ENCODE measurements around the gene IMPDH1.
A peak's percentile ranks its signal among the peaks of the same experiment; 100 is the strongest.

Gene IMPDH1

DNA sequence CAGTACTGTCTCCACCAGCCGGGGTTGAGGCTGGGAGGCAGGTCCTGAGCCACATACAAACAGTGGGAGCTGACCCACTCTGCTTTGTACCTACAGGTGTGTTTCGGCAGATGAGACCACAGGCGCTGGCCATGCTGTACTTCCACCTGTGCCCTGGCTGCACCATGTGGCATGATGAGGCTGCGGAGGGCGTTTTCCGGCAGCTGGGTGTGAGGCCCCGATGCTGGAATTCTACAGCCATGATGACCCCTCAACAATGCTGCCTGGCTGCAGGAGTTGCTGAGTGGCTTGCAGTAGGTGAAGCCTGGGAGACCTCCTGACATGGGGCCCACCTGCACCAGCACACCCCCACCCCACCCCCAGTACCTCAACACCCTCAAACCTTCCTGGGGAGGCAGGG, 18.0 kb downstream of the IMPDH1 start:
- TF ChIP-seq, protein P1, sequence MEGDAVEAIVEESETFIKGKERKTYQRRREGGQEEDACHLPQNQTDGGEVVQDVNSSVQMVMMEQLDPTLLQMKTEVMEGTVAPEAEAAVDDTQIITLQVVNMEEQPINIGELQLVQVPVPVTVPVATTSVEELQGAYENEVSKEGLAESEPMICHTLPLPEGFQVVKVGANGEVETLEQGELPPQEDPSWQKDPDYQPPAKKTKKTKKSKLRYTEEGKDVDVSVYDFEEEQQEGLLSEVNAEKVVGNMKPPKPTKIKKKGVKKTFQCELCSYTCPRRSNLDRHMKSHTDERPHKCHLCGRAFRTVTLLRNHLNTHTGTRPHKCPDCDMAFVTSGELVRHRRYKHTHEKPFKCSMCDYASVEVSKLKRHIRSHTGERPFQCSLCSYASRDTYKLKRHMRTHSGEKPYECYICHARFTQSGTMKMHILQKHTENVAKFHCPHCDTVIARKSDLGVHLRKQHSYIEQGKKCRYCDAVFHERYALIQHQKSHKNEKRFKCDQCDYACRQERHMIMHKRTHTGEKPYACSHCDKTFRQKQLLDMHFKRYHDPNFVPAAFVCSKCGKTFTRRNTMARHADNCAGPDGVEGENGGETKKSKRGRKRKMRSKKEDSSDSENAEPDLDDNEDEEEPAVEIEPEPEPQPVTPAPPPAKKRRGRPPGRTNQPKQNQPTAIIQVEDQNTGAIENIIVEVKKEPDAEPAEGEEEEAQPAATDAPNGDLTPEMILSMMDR (conservative IDR thresholded peaks at IDR 0.05; ENCODE audit: low read length), result no peak
- no peak overlapping the region for H3K4me3 ChIP-seq (ENCODE audit: low read length)
- no peak for DNase-seq (ENCODE audit: low read depth)

DNA sequence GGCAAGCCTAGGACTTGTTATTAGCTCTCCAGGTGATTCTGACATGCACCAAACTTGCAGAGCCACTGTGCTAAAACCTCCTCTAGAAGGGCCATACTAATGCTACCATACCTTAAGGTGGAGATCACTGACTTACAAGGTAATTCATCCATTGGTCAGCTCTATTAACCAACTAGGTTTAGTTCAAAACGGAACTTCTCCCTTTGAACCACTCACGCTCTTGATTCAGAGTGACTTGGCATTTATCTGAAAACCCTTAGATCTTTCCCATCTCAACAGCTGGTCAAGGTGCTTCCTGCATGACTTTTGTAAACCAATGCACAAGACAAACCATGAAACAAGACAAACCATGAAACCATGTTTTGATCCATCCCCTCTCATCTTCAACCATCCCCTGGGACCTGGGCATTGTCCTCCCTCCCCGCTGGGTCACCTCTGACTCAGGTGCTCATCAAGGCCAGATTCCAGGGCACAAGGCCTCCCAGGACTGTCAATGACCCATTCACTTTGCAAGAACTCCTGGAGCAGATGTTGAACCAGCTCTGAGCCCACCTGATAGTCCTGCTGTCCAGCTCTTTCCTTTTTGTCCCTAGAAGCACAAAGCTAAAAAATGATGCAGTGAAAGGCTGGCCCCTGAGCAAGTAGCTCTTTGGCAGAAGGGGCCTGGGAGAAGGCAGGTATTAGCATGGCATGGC, 18.8 kb downstream of the IMPDH1 start:
- TF ChIP-seq, protein P1 (conservative IDR thresholded peaks at IDR 0.05; ENCODE audit: low read length), result no peak
- no peak overlapping the region for H3K4me3 ChIP-seq (ENCODE audit: low read length)
- no peak for DNase-seq (ENCODE audit: low read depth)

DNA sequence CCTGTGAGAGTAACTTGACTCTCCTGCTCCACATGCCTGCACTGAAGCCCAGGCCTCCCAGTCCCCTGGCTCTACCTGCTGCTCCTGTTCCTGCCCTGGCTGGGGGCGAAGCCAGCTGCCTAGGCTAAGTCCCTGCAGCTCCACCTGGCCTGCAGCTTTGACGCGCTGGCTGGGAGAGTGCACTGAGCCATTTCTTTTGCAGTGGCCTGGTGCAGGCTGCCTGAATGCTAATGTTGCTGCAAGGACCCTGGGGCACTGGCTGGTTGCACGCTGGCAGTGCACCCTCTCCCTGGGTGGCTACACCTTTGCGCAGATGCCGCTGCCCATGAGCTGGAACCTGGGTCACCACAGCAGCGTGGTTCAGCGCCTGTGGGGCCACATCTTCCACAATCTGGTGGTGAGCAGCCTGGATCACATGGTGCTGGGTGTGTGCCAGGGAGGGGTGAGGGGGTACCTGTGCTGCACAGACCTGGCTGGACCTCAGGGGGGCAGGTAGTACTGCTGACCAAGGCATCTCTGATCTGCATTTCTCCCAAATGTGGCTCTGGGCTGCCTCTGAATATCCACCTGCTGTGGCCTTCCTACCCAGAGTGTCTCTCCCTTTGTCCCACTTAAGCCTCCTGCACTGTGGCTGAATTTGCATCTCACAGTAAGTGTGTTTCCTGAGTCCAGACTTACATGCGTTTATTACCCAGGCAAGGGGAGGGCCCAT, 20.0 kb downstream of the IMPDH1 start:
- TF ChIP-seq, protein P1 (conservative IDR thresholded peaks at IDR 0.05; ENCODE audit: low read length), result no peak
- no peak for DNase-seq (ENCODE audit: low read depth)
- no peak overlapping the region for H3K4me3 ChIP-seq (ENCODE audit: low read length)

DNA sequence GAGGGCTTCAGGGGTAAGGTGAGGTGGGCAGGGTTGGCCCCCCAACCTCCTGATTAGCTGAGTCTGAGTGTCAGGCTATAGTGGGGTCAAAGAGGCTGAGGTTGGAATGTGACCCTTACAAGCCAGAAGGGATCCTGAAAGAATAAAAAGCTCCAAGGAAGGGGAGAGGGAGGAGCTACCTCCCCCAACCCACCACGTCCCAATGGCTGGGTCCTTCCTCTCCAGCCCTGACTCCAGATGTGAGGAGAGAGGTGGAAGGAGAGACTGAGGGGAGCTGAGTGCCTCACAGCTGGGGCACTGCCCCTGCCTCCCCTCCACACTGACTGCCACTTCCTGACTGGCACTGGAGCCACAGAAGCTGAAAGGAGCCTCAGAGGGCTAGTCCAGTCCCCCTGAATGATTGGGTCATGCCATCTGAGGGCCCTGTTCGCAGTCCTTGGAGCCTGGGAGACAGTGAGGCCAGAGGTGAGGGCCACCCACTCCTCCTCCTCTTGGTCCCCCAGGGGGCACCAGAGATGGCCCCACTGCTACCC, 20.6 kb downstream of the IMPDH1 start:
- no peak overlapping the region for H3K4me3 ChIP-seq (ENCODE audit: low read length)
- TF ChIP-seq, protein P1 (conservative IDR thresholded peaks at IDR 0.05; ENCODE audit: low read length), result no peak
- DNase-seq (ENCODE audit: low read depth), result no peak

DNA sequence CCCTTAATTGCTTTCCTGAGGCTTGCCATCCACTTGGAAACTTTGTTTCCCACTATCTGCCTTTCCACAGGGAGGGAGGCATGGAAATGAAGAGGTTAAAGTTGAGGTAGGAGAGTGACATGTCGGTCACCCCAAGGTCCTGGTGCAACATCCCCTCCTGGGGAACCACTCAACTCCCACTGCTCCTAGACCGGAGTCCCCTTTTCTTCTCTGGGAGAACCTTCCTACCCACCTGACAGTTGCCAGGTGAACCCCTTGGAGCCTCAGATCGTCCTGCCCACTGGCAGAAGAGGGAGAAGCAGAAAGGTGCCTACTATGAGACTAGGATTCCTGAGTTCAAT, 21.7 kb downstream of the IMPDH1 start:
- H3K4me3 ChIP-seq (ENCODE audit: low read length), result no peak overlapping the region
- DNase-seq (ENCODE audit: low read depth), result no peak
- TF ChIP-seq, protein P1 (conservative IDR thresholded peaks at IDR 0.05; ENCODE audit: low read length), result no peak

DNA sequence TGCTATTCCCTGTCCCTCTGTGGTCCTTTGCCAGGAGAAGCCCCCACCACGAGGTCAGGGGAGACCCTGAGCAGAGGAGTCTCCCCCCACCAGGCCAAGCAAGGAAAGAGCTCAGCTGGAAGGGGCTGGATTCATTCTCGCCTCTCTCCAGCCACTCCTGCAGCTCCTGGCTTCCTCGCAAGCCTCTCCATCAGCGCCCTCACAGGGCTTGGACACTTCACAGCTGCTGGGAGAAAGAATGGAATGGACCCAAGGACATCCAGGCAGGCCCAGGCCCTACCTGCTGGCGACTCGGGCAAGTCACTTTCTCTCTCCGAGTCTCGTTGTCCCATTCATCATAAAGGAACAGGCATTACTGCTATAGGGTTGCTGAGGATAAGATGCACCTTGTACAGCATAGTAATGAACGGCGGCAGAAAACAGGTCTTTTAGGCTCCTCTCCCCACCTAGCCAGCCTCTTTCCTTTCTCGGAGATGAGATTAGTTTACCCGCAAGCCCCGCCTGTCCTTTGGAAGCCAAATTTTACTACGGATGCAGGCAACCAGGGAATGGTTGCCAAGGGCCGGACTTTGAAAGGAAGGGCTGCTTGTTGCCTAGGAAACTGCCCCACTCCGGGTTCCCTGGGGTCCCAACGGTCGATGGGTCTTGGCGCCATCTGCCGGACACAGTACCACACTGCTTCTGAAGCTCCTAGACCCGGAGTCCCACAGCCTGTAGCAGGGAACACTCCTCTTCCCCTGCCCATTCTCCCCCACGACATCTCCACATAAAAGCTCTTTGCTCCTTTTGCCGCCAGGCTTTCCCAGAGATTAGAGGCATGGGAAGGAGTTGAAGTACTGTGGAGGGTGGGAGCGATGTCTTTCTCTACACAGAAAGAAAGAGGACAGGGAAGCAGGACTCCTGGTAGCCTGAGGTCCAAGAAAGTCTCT, 22.3 kb downstream of the IMPDH1 start:
- TF ChIP-seq, protein P1 (conservative IDR thresholded peaks at IDR 0.05; ENCODE audit: low read length), result peak; percentile 93
- DNase-seq (ENCODE audit: low read depth), result peak; percentile 56

More for the DNA sequence above, 22.3 kb downstream of the IMPDH1 start:
- H3K4me3 ChIP-seq (ENCODE audit: low read length), result no peak overlapping the region
